K562 (cell line): ENCODE measurements around the gene MADD.

Experiments used
- JUN ChIP-seq, 2 experiments: sonication (generic) in 1 of 2; formaldehyde crosslinking in 1 of 2; IDR thresholded peaks; 2 replicates each; pipeline versions ENCODE4 v1.6.1 to v1.8.0; 2012 to 2022; ENCODE audit warnings: borderline replicate concordance in 2 of 2, mild to moderate bottlenecking in 2 of 2, improper control_type of control experiment in 1 of 2, low read depth in 1 of 2, low read length in 1 of 2, missing genetic modification reagents in 1 of 2
- KLF6 ChIP-seq: fragments of 250-450 bp; sonication (Bioruptor Pico); IDR thresholded peaks from 2 replicates; pipeline ENCODE4 v1.4.0; 2020; ENCODE audit warnings: mild to moderate bottlenecking, moderate library complexity, borderline replicate concordance
- RCOR1 ChIP-seq, 2 experiments: IDR thresholded peaks; 2 replicates each; pipeline ENCODE4 v1.6.1; 2012; ENCODE audit warnings: low read depth in 2 of 2, low read length in 2 of 2, borderline replicate concordance in 1 of 2, improper control_type of control experiment in 1 of 2
- SIN3A ChIP-seq, 2 experiments: fragments of 150-350 bp in 1 of 2; IDR thresholded peaks; 2 replicates each; pipeline ENCODE4 v1.6.1; 2011 to 2016; ENCODE audit warnings: borderline replicate concordance in 2 of 2, low read depth in 2 of 2, low read length in 2 of 2, mild to moderate bottlenecking in 2 of 2, moderate library complexity in 2 of 2; ENCODE audit not compliant: control insufficient read depth in 1 of 2
- THRAP3 ChIP-seq: fragments of 450-650 bp; IDR thresholded peaks from 2 replicates; pipeline ENCODE4 v1.6.1; 2016; ENCODE audit warnings: mild to moderate bottlenecking, inconsistent platforms, borderline replicate concordance
- ZNF444 ChIP-seq: fragments of 250-450 bp; sonication (Bioruptor Pico); IDR thresholded peaks from 2 replicates; pipeline ENCODE4 v1.4.0; 2020; ENCODE audit warnings: mild to moderate bottlenecking, moderate library complexity
- TF ChIP-seq, protein P1 (sequence below), 3 experiments: IDR thresholded peaks in 2 of 3; conservative IDR thresholded peaks in 1 of 3; 2 replicates each; pipeline ENCODE4 v1.5.1; 2011 to 2012; ENCODE audit warnings: low read length in 3 of 3, mild to moderate bottlenecking in 3 of 3, control low read depth in 2 of 3, improper control_type of control experiment in 1 of 3, inconsistent platforms in 1 of 3, low read depth in 1 of 3, mixed read lengths in 1 of 3, moderate library complexity in 1 of 3; ENCODE audit not compliant: insufficient read depth in 2 of 3

DNA sequence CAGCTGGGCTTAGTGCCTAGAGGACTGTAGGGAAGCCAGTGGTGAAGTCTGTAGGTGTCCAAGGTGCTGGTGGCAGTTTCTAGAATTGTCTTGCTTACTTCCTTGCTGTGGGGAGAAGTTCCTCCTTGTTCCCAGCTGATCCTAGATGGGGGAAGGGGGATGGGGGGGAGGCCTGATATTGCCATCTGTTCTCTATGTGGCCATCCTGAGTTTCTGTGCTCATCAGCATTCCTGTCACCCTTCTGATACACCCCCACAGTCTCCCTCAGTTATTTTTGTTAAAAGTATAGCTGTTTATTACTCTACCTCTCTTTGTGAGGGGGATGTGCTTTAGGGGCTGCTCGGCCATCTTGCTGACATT lies 36.5 kb downstream of the MADD start:
- TF ChIP-seq ZNF444 (CRISPR knock-in tag) (no peak), JUN (IDR thresholded peaks at IDR 0.05; ENCODE audit: borderline replicate concordance, low read depth, low read length) (no peak), JUN (CRISPR knock-in tag; IDR thresholded peaks at IDR 0.05; ENCODE audit: borderline replicate concordance) (no peak), KLF6 (CRISPR knock-in tag) (no peak), RCOR1 (IDR thresholded peaks at IDR 0.05; ENCODE audit: borderline replicate concordance in 1 of 2, low read depth in 2 of 2, low read length in 2 of 2) (no peak), SIN3A (IDR thresholded peaks at IDR 0.05; ENCODE audit: borderline replicate concordance in 2 of 2, control insufficient read depth in 1 of 2, low read depth in 2 of 2, low read length in 2 of 2) (no peak), THRAP3 (no peak)
- TF ChIP-seq, protein P1, sequence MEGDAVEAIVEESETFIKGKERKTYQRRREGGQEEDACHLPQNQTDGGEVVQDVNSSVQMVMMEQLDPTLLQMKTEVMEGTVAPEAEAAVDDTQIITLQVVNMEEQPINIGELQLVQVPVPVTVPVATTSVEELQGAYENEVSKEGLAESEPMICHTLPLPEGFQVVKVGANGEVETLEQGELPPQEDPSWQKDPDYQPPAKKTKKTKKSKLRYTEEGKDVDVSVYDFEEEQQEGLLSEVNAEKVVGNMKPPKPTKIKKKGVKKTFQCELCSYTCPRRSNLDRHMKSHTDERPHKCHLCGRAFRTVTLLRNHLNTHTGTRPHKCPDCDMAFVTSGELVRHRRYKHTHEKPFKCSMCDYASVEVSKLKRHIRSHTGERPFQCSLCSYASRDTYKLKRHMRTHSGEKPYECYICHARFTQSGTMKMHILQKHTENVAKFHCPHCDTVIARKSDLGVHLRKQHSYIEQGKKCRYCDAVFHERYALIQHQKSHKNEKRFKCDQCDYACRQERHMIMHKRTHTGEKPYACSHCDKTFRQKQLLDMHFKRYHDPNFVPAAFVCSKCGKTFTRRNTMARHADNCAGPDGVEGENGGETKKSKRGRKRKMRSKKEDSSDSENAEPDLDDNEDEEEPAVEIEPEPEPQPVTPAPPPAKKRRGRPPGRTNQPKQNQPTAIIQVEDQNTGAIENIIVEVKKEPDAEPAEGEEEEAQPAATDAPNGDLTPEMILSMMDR (IDR thresholded peaks at IDR 0.05 in 2 of 3, conservative IDR thresholded peaks at IDR 0.05 in 1 of 3; ENCODE audit: insufficient read depth in 2 of 3, low read depth in 1 of 3, low read length in 3 of 3): no peak
